ENCODE results near the gene PMM2.

Gene PMM2

GRCh38 chr16:8889893-8890548 is 92.4 kb downstream of the PMM2 start:
- no peak for DNase-seq

GRCh38 chr16:8890549-8890921 is 92.9 kb downstream of the PMM2 start:
- DNase-seq: no peak

GRCh38 chr16:8892101-8892575 is 94.5 kb downstream of the PMM2 start:
- no peak for DNase-seq

GRCh38 chr16:8893426-8893825 is 95.8 kb downstream of the PMM2 start:
- DNase-seq: no peak

- no peak for DNase-seq
Measured at GRCh38 chr16:8893976-8894690, 96.5 kb downstream of the PMM2 start.

- DNase-seq: no peak
Measured at GRCh38 chr16:8894736-8895334, 97.2 kb downstream of the PMM2 start.

GRCh38 chr16:8898660-8899318 is 101.2 kb downstream of the PMM2 start:
- no peak for DNase-seq

Measured in CD4-positive, alpha-beta T cell treated with Interleukin-4 for 4 hours (primary cell).